Epithelial cell of umbilical artery (primary cell): ENCODE measurements around the gene ZZZ3. TPM values are rescaled to one million over a fixed set of nuclear protein-coding genes. Genes with fewer than 3 reads are reported as not detected.

Experiments
- total RNA-seq: library from RNA; depleted of rRNA; stranded (reverse); fragments of >200 nt; gene quantifications from 2 replicates; pipeline ENCODE4 v1.2.3, GENCODE V29; 2014

Gene ZZZ3
- 65.0 and 135 TPM in 2 replicates for total RNA-seq

DNA sequence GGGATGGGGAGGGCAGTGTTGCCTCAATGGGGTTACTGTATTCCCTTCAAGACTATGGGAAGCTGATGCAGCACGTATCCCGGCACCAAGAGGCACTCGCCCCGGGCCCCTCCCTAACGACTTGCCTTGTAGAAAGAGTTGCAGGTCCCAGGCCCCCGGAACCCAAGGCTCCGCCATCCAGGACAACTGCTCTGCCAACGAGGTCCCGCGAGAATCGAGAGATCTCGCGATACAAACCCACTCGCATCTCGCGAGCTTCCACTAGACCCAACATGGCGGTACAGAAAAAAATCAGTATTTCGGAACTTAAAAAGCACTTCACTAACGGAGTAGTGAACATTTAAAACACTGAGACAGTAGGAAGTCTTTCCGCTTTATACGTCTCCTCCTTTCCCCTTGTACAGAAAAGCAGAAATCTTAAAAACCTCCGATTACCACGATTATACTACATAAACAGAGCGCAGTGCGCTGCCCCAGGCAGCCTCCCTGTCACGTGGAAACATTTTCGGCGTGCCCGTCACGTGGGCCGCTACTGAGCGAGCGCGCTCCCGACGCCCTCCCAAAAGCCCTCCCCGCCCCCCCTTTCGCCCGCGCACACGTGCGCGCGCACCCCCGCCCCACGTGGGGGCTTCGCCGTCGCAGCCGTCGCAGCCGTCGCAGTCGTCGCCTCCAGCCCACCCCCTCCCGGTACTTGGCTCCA is at the start of gene ZZZ3:
Gene ZZZ3 (minus strand): TSS at position 199 of the 700 bp plus-strand sequence. CDS start 49,304 bp downstream, outside the sequence.

Other genes starting within 250 kb of the ZZZ3 start
- 59.1 and 89.1 TPM in 2 replicates for gene USP33, start 77.2 kb upstream of the ZZZ3 start, total RNA-seq
- gene MIGA1, start 97.0 kb upstream of the ZZZ3 start, total RNA-seq, result 8.8 and 14.7 TPM in 2 replicates
- gene NEXN, start 206.0 kb upstream of the ZZZ3 start, total RNA-seq, result 1.6 and 3.0 TPM in 2 replicates